ENCODE measurements around the gene NALCN. TPM values are rescaled to one million over a fixed set of nuclear protein-coding genes. Genes with fewer than 3 reads are reported as not detected.
A peak's percentile ranks its signal among the peaks of the same experiment; 100 is the strongest.

Gene NALCN
- total RNA-seq, 1 donor from 2014 or later: 18.5 TPM

DNA sequence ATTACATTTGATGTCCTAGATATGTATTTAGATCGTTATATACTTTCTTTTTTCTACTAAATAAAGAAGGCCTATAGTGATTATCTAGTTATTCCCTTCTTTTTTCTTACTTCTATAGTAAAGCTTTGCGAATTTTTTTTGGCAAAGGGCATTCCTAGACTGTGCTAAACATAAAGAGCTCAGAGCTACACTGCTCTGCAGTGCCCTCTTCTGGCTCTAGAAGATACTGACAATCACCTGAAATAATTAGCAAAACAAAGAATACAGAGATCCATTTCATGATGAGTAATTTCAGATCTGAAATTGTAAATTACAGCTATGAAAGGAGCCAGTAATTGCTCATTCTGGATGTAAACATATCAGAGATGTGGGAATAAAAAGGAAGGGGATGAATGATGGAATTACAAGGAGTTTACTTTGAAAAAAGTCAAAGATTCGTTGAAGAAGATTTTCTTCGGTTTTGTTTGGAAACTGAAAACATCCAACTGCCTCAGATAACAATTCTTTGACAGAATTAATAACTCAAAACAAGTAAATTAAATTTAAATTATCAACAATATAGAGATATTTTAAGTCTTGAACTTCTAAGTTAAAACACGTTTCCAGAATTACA is 288.5 kb downstream of the NALCN start:
- no peaks in the 10 kb centered on the region for H3K27me3 ChIP-seq
- H3K36me3 ChIP-seq: peaks cover 0 to 5% of the 10 kb centered on the region in 2 donors
- H3K27ac ChIP-seq: no peak overlapping the region
- TF ChIP-seq CTCF (IDR thresholded peaks at IDR 0.05): peak in 2 of 3 experiments; percentile 53 to 66
- no peaks in the 10 kb centered on the region for H3K4me1 ChIP-seq
- DNase-seq (ENCODE audit: low spot score in 2 of 2): no peak
- intact Hi-C loops (cut with DNase I): no loop called here
- H3K4me3 ChIP-seq: no peak overlapping the region
- H3K9me3 ChIP-seq: no peaks in the 10 kb centered on the region

DNA sequence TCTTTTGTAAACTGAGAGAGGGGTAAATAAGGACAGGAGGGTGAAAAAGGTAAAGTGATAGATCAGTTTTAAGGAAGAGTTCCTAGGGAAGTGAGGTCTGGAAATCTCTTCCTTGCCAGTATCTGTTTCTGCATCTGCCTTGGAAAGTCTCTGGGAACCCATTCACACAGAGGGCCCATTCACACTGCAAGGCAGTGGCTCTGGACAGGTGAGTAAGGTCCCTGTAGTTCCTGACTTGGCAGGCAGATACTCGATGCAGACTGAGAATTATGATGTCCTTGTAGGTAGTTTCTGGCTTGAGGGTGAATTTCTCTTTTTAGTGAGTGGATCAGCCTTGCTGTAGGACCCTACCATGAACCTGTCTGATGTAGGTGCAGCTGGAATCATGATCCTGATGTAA is 293.3 kb downstream of the NALCN start:
- Histone ChIP-seq H3K4me1 (no peaks in the 10 kb centered on the region), H3K9me3 (no peaks in the 10 kb centered on the region), H3K27me3 (no peaks in the 10 kb centered on the region), H3K27ac (no peak overlapping the region), H3K36me3 (peaks cover 0 to 5% of the 10 kb centered on the region in 2 donors), H3K4me3 (no peak overlapping the region)
- intact Hi-C loops (cut with DNase I): no loop called here
- TF ChIP-seq CTCF (IDR thresholded peaks at IDR 0.05): no peak
- no peak for DNase-seq (ENCODE audit: low spot score in 2 of 2)

GRCh38 chr13:101121608-101122007 is 294.7 kb downstream of the NALCN start:
- Histone ChIP-seq H3K36me3 (peaks cover 0 to 5% of the 10 kb centered on the region in 2 donors), H3K4me1 (no peaks in the 10 kb centered on the region), H3K27me3 (no peaks in the 10 kb centered on the region), H3K27ac (no peak overlapping the region), H3K9me3 (no peaks in the 10 kb centered on the region), H3K4me3 (no peak overlapping the region)
- intact Hi-C loops (cut with DNase I): no loop called here
- no peak for TF ChIP-seq CTCF (IDR thresholded peaks at IDR 0.05)
- no peak for DNase-seq (ENCODE audit: low spot score in 2 of 2)

GRCh38 chr13:101120007-101120406 is 296.3 kb downstream of the NALCN start:
- intact Hi-C loops (cut with DNase I): no loop called here
- H3K9me3 ChIP-seq: no peaks in the 10 kb centered on the region
- TF ChIP-seq CTCF (IDR thresholded peaks at IDR 0.05): no peak
- peaks cover 0 to 5% of the 10 kb centered on the region in 2 donors for H3K36me3 ChIP-seq
- no peak overlapping the region for H3K4me3 ChIP-seq
- H3K27ac ChIP-seq: no peak overlapping the region
- DNase-seq (ENCODE audit: low spot score in 2 of 2): no peak
- no peaks in the 10 kb centered on the region for H3K27me3 ChIP-seq
- H3K4me1 ChIP-seq: no peaks in the 10 kb centered on the region

- no peaks in the 10 kb centered on the region for H3K27me3 ChIP-seq
- no peak overlapping the region for H3K27ac ChIP-seq
- no peaks in the 10 kb centered on the region for H3K4me1 ChIP-seq
- intact Hi-C loops (cut with DNase I): no loop called here
- H3K4me3 ChIP-seq: no peak overlapping the region
- H3K9me3 ChIP-seq: no peaks in the 10 kb centered on the region
- DNase-seq (ENCODE audit: low spot score in 2 of 2): no peak
- peaks cover 0 to 3% of the 10 kb centered on the region in 2 donors for H3K36me3 ChIP-seq
- no peak for TF ChIP-seq CTCF (IDR thresholded peaks at IDR 0.05)
These were observed 299.5 kb downstream of the NALCN start for GRCh38 chr13:101116826-101117225.

- no peak for TF ChIP-seq CTCF (IDR thresholded peaks at IDR 0.05)
- intact Hi-C loops (cut with DNase I): no loop called here
- Histone ChIP-seq H3K9me3 (no peaks in the 10 kb centered on the region), H3K4me1 (no peaks in the 10 kb centered on the region), H3K27ac (no peak overlapping the region), H3K27me3 (no peaks in the 10 kb centered on the region), H3K36me3 (peaks cover 0 to 3% of the 10 kb centered on the region in 2 donors), H3K4me3 (no peak overlapping the region)
- DNase-seq (ENCODE audit: low spot score in 2 of 2): no peak
These were observed 300.0 kb downstream of the NALCN start for GRCh38 chr13:101116341-101116740.
